ENCODE data around the gene SLC12A6.

DNA sequence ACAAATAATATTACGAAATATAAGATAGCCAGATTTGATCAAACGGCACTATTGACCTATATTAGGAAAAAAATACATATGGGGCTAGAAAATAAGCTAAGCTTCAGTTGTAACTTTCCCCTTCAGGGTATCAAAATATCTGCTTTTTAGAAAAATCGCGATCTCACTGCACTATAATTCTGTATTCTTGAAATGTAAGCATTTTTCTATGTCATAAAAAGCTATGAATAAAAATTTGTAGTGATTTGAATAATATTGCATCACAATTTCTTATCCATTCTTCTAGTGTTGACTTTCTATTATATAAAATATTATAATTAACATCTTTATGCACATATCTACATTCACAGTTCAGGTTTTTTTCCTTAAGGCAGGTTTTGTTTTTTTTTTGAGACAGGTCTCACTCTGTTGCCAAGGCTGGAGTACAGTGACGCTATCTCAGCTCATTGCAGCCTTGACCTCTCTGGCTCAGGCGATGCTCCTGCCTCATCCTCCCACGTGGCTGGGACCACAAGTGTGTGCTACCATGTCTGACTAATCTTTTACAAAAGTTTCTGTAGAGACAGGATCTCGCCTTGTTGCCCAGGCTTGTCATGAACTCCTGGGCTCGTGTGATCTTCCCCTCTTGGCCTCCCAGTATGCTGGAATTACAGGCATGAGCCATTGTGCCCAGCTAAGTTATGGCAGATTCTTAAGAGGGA, 91.2 kb downstream of the SLC12A6 start:
- TF ChIP-seq POLR2AphosphoS5 (IDR thresholded peaks at IDR 0.05; ENCODE audit: borderline replicate concordance, low read depth, low read length) (no peak), EZH2 (IDR thresholded peaks at IDR 0.05) (no peak)

Data from SK-N-MC (cell line).